Measurements from ENCODE around the gene SFRP5.

DNA sequence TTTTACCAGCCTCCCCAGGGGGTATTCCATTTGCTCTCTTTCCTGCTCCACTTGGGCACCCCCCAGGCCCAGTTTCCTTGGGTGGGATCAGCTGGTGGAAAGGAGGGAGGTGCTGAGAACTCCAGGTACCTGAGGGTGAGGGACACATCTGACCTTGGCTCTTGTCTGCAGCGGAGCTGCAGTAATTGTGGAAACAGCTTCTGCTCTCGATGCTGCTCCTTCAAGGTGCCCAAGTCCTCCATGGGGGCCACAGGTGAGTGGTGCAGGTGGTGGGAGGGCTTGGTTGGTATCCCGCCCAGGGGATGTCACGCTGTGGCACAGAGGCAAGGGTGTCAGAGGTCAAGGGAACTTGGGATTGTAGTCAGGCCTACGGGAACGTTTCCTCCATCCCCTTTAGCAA, 14.3 kb downstream of the SFRP5 start:
- no peak for TF ChIP-seq CTCF (IDR thresholded peaks at IDR 0.05)
- TF ChIP-seq POLR2AphosphoS5 (IDR thresholded peaks at IDR 0.05) = no peak
- no peak for TF ChIP-seq POLR2A (IDR thresholded peaks at IDR 0.05)

Data from breast epithelium (tissue), 3 donors.